ENCODE measurements around the gene NR5A2.

NR5A2 gene

DNA sequence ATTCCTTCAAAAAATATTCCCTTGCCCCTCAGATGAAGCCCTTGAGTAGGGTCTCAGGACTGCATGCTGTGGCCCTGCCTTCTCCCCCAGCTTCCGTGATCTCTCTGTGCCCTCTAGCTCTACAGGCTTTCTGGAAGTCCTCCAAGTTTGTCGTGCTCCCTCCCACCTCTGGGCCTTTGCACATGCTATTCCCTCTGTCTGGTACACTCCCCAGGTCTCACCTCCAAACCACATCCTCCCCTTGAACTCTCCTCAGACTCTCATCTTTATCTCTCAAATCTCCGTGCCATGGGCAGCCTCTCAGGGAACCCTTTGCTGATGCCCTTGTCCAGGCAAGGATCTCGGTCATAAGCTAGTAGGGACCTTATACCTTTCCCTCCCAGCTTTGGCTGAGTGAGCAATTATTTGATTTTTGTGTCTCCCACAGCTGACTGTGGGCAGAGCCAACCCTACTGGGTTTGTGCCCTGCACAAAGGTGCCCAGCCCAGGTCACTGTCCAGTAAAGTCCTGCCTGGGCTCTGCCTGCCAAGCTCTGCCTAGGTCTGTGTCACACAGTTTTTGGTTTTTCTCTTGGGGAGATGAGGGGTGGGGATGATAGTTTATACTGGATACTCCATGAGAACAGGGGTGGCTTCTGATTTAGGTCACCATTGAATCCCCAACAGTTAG is 194.2 kb downstream of the NR5A2 start:
- intact Hi-C loops (cut with DNase I; ENCODE audit: low total_unique reads): no loop called here
- no peaks in the 10 kb centered on the region for H3K36me3 ChIP-seq
- no peaks in the 10 kb centered on the region for H3K9me3 ChIP-seq
- DNase-seq: no peak
- peaks cover 0 to 3% of the 10 kb centered on the region in 2 donors for H3K27me3 ChIP-seq
- TF ChIP-seq, protein P1, sequence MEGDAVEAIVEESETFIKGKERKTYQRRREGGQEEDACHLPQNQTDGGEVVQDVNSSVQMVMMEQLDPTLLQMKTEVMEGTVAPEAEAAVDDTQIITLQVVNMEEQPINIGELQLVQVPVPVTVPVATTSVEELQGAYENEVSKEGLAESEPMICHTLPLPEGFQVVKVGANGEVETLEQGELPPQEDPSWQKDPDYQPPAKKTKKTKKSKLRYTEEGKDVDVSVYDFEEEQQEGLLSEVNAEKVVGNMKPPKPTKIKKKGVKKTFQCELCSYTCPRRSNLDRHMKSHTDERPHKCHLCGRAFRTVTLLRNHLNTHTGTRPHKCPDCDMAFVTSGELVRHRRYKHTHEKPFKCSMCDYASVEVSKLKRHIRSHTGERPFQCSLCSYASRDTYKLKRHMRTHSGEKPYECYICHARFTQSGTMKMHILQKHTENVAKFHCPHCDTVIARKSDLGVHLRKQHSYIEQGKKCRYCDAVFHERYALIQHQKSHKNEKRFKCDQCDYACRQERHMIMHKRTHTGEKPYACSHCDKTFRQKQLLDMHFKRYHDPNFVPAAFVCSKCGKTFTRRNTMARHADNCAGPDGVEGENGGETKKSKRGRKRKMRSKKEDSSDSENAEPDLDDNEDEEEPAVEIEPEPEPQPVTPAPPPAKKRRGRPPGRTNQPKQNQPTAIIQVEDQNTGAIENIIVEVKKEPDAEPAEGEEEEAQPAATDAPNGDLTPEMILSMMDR (IDR thresholded peaks at IDR 0.05): no peak
- H3K27ac ChIP-seq: no peak overlapping the region
- H3K4me1 ChIP-seq: no peaks in the 10 kb centered on the region
- no peak overlapping the region for H3K4me3 ChIP-seq

GRCh38 chr1:200223207-200223606 is 195.7 kb downstream of the NR5A2 start:
- no peak for DNase-seq
- intact Hi-C loops (cut with DNase I; ENCODE audit: low total_unique reads): no loop called here
- no peaks in the 10 kb centered on the region for H3K9me3 ChIP-seq
- H3K27me3 ChIP-seq: peaks cover 0 to 3% of the 10 kb centered on the region in 2 donors
- H3K4me3 ChIP-seq: no peak overlapping the region
- H3K4me1 ChIP-seq: no peaks in the 10 kb centered on the region
- H3K27ac ChIP-seq: no peak overlapping the region
- TF ChIP-seq, protein P1 (IDR thresholded peaks at IDR 0.05): no peak
- H3K36me3 ChIP-seq: no peaks in the 10 kb centered on the region

GRCh38 chr1:200223613-200224012 is 196.1 kb downstream of the NR5A2 start:
- no peaks in the 10 kb centered on the region for H3K36me3 ChIP-seq
- TF ChIP-seq, protein P1 (IDR thresholded peaks at IDR 0.05): no peak
- no peaks in the 10 kb centered on the region for H3K4me1 ChIP-seq
- H3K27me3 ChIP-seq: peaks cover 0 to 3% of the 10 kb centered on the region in 2 donors
- DNase-seq: no peak
- intact Hi-C loops (cut with DNase I; ENCODE audit: low total_unique reads): no loop called here
- no peaks in the 10 kb centered on the region for H3K9me3 ChIP-seq
- H3K27ac ChIP-seq: no peak overlapping the region
- no peak overlapping the region for H3K4me3 ChIP-seq

DNA sequence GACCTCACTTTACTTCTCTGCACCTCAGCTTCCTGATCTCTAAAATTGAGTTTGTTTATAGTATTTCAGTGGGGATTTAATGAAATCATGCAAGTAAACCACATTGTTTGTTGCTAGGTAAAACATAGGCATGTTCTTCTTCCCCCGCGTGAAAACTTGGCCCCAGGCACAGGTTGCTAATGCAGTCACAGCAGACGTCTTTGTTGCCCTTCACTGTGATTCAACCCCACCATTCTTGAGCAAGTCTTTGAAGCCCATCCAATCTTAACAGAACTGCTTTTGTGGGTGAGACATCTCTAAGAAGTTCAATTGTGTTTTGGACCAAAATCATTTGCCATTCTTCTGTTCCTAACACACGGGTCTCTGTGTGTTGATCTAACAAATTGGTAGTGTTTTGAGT is 196.8 kb downstream of the NR5A2 start:
- no peaks in the 10 kb centered on the region for H3K9me3 ChIP-seq
- no peaks in the 10 kb centered on the region for H3K36me3 ChIP-seq
- H3K4me1 ChIP-seq: no peaks in the 10 kb centered on the region
- intact Hi-C loops (cut with DNase I; ENCODE audit: low total_unique reads): no loop called here
- H3K4me3 ChIP-seq: no peak overlapping the region
- TF ChIP-seq, protein P1 (IDR thresholded peaks at IDR 0.05): no peak
- H3K27ac ChIP-seq: no peak overlapping the region
- peaks cover 0 to 3% of the 10 kb centered on the region in 2 donors for H3K27me3 ChIP-seq
- DNase-seq: no peak

DNA sequence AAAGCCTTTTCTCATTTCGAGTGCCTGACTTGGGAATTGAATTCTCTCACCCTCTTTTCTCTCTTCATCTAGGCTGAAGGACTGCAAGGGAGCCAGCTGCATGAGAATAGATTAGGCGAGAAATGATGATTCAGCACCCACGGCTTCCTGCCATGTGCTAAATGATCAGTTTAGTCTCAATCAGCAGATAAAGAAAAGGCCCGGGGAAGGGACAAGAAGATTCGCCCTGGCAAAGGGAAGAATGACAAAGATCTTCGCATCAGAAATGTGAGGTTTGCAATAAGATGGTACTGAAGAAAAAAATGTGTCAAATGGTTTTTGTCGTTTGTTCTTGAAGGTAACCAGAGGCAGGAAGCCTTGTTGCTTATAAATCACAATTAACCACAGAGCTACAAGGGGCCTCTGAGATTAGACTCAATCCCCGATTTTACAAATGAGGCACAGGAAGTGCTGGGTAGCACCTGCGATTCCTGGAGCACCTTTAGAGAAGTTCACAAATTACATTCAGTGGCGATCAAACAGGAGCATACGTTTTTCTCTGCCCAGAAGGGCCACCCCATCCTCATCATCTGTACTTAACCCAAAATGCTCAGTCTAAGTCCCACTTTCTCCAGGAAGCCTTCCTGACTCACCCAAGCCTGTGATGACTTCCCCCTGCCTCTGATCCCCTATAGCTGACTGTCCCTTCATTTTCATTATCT is 198.9 kb downstream of the NR5A2 start:
- intact Hi-C loops (cut with DNase I; ENCODE audit: low total_unique reads): no loop called here
- Histone ChIP-seq H3K9me3 (no peaks in the 10 kb centered on the region), H3K4me1 (no peaks in the 10 kb centered on the region), H3K4me3 (no peak overlapping the region), H3K36me3 (no peaks in the 10 kb centered on the region), H3K27me3 (peaks cover 0 to 3% of the 10 kb centered on the region in 2 donors), H3K27ac (no peak overlapping the region)
- TF ChIP-seq, protein P1 (IDR thresholded peaks at IDR 0.05): no peak
- DNase-seq: no peak

Measured in tibial artery (tissue), 4 donors.